ENCODE data around the gene VPS39. TPM values are rescaled to one million over a fixed set of nuclear protein-coding genes. Genes with fewer than 3 reads are reported as not detected.

Gene VPS39
- total RNA-seq, 1 experiment from 2014 or later = 46.9 TPM

DNA sequence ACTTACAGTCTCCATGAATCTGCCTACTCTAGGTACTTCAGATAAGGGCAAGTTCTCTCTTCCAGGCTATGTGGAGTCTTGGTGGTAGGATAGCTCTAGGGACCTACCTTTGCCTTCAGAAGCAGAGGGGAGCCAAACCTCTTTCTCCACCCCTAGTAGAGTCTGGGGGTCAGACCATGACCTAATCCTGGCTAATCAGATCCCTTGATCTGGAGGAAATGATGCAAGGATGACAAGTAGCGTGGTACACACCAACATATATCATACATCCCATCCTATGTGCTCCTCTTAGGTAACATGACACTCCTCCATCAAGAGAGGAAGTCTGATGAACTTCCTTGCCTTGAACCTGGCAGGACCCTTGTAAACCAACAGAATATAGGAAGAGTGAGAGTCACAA, 36.3 kb downstream of the VPS39 start:
- ChIA-PET CTCF (no interaction called here), POLR2A (ENCODE audit: low non-redundant PET) (interaction anchor here (0.7 kb wide), 1 partner anchor 102 kb away, joined by 4 read pairs; no protein-coding TSS in a partner anchor)
- no peaks in the 10 kb centered on the region for H3K27me3 ChIP-seq (replicated peaks; ENCODE audit: insufficient read depth, low read depth, low read length, poor library complexity)
- no TSS peak for BruUV-seq (replicated peaks)
- no peak overlapping the region for H3K27ac ChIP-seq (ENCODE audit: low read depth, low read length, poor library complexity, severe bottlenecking)
- H3K4me3 ChIP-seq (ENCODE audit: low read depth, low read length, poor library complexity, severe bottlenecking) = no peak overlapping the region
- no peak for DNase-seq (ENCODE audit: low spot score)
- TF ChIP-seq EZH2 (IDR thresholded peaks at IDR 0.05; ENCODE audit: borderline replicate concordance, low read depth, low read length, poor library complexity, severe bottlenecking) = no peak
- TF ChIP-seq, protein P1, sequence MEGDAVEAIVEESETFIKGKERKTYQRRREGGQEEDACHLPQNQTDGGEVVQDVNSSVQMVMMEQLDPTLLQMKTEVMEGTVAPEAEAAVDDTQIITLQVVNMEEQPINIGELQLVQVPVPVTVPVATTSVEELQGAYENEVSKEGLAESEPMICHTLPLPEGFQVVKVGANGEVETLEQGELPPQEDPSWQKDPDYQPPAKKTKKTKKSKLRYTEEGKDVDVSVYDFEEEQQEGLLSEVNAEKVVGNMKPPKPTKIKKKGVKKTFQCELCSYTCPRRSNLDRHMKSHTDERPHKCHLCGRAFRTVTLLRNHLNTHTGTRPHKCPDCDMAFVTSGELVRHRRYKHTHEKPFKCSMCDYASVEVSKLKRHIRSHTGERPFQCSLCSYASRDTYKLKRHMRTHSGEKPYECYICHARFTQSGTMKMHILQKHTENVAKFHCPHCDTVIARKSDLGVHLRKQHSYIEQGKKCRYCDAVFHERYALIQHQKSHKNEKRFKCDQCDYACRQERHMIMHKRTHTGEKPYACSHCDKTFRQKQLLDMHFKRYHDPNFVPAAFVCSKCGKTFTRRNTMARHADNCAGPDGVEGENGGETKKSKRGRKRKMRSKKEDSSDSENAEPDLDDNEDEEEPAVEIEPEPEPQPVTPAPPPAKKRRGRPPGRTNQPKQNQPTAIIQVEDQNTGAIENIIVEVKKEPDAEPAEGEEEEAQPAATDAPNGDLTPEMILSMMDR (conservative IDR thresholded peaks at IDR 0.05; ENCODE audit: low read depth, low read length) = no peak
- H3K9me3 ChIP-seq (ENCODE audit: low read depth, low read length, poor library complexity, severe bottlenecking) = no peaks in the 10 kb centered on the region
- H3K36me3 ChIP-seq (ENCODE audit: insufficient read depth, low read length, poor library complexity, severe bottlenecking) = peaks cover 33% of the 10 kb centered on the region
- intact Hi-C loops (cut with micrococcal nuclease; ENCODE audit: unreplicated experiment) = no loop called here
- no peaks in the 10 kb centered on the region for H3K4me1 ChIP-seq (ENCODE audit: insufficient read depth, low read length, poor library complexity, severe bottlenecking)

DNA sequence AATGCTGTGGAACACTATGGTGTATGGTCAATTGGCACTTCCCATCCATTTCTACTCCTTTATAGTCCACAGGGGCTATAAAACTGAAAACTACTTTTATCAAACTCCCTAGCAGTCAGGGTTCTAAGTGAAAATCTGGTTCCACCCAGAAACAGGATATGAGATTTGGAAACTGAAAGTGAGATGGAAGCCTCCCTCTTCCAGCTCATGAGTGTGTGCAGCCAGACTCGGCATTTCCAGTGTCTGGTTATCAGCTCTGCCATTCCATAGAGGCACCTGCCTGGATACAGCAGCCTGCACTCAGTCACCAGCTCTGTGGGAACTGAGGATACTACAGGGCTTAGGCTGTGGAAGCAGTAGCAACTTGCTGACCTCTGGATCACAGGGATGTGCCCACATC, 37.0 kb downstream of the VPS39 start:
- DNase-seq (ENCODE audit: low spot score) = no peak
- intact Hi-C loops (cut with micrococcal nuclease; ENCODE audit: unreplicated experiment) = no loop called here
- peaks cover 35% of the 10 kb centered on the region for H3K36me3 ChIP-seq (ENCODE audit: insufficient read depth, low read length, poor library complexity, severe bottlenecking)
- no peaks in the 10 kb centered on the region for H3K9me3 ChIP-seq (ENCODE audit: low read depth, low read length, poor library complexity, severe bottlenecking)
- H3K4me3 ChIP-seq (ENCODE audit: low read depth, low read length, poor library complexity, severe bottlenecking) = no peak overlapping the region
- ChIA-PET CTCF (no interaction called here), POLR2A (ENCODE audit: low non-redundant PET) (interaction anchor here (0.6 to 0.7 kb wide), 2 partner anchors 37 to 102 kb away, joined by 3 to 4 read pairs; no protein-coding TSS in a partner anchor)
- H3K27ac ChIP-seq (ENCODE audit: low read depth, low read length, poor library complexity, severe bottlenecking) = no peak overlapping the region
- TF ChIP-seq EZH2 (IDR thresholded peaks at IDR 0.05; ENCODE audit: borderline replicate concordance, low read depth, low read length, poor library complexity, severe bottlenecking) = no peak
- TF ChIP-seq, protein P1 (conservative IDR thresholded peaks at IDR 0.05; ENCODE audit: low read depth, low read length) = no peak
- no TSS peak for BruUV-seq (replicated peaks)
- H3K4me1 ChIP-seq (ENCODE audit: insufficient read depth, low read length, poor library complexity, severe bottlenecking) = no peaks in the 10 kb centered on the region
- no peaks in the 10 kb centered on the region for H3K27me3 ChIP-seq (replicated peaks; ENCODE audit: insufficient read depth, low read depth, low read length, poor library complexity)

DNA sequence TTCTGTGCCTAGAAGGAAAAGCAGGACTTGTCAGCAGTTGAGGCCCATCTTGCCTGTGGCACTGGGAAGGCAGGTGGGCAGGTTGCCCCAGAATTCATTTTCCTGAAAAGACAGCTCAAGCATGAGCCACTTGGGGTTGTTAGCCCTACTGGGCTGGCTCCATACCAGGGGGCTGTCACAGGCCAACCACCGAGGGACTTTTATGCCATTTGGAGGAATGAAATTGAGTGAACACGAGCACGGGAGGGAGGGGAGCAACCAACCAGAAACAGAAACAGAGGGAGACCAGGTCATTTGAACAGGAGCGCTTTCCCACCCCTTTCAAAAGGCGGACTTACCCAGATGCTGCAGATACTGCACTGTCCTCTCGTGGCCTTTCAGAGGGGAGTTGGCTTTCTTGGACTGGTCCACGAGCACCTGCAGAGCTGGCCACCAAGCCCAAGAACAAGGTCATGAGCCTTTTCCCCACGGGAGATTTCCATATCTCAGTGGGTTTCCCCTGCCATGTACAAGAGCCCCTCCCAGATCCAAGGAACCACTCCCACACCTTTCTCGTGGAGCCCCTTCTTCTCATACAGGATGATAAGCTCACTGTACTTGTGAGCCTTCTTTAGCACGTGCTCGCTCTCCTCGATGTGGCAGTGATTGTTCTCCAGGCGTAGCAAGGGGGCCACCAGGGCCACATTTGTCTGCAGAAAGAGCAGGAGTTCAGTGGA, 41.7 kb downstream of the VPS39 start:
- H3K36me3 ChIP-seq (ENCODE audit: insufficient read depth, low read length, poor library complexity, severe bottlenecking) = peaks cover 65% of the 10 kb centered on the region
- no TSS peak for BruUV-seq (replicated peaks)
- H3K4me1 ChIP-seq (ENCODE audit: insufficient read depth, low read length, poor library complexity, severe bottlenecking) = no peaks in the 10 kb centered on the region
- DNase-seq (ENCODE audit: low spot score) = no peak
- H3K9me3 ChIP-seq (ENCODE audit: low read depth, low read length, poor library complexity, severe bottlenecking) = no peaks in the 10 kb centered on the region
- ChIA-PET POLR2A (ENCODE audit: low non-redundant PET) (no interaction called here), CTCF (no interaction called here)
- no peak overlapping the region for H3K27ac ChIP-seq (ENCODE audit: low read depth, low read length, poor library complexity, severe bottlenecking)
- H3K27me3 ChIP-seq (replicated peaks; ENCODE audit: insufficient read depth, low read depth, low read length, poor library complexity) = no peaks in the 10 kb centered on the region
- H3K4me3 ChIP-seq (ENCODE audit: low read depth, low read length, poor library complexity, severe bottlenecking) = no peak overlapping the region
- intact Hi-C loops (cut with micrococcal nuclease; ENCODE audit: unreplicated experiment) = no loop called here
- no peak for TF ChIP-seq EZH2 (IDR thresholded peaks at IDR 0.05; ENCODE audit: borderline replicate concordance, low read depth, low read length, poor library complexity, severe bottlenecking)
- TF ChIP-seq, protein P1 (conservative IDR thresholded peaks at IDR 0.05; ENCODE audit: low read depth, low read length) = no peak
